Loucy (cell line): ENCODE data around the gene MAB21L4.

Experiments
- H2AFZ ChIP-seq: fragments of 200-600 bp; sonication (generic); 2 replicates; pipeline ENCODE4 v1.6.0; 2016; ENCODE audit warnings: antibody characterized with exemption, mild to moderate bottlenecking, low read length, moderate library complexity
- H3F3A ChIP-seq: fragments of 200-600 bp; 2 replicates; pipeline ENCODE4 v1.6.0; 2016; ENCODE audit warnings: antibody characterized with exemption, low read depth, mild to moderate bottlenecking
- H3K27me3 ChIP-seq: fragments of 200-600 bp; sonication (generic); 2 replicates; pipeline ENCODE4 v1.6.1; 2014; ENCODE audit warnings: low read length, mild to moderate bottlenecking; ENCODE audit not compliant: insufficient read depth, poor library complexity, severe bottlenecking
- H3K36me3 ChIP-seq: fragments of 200-600 bp; sonication (generic); 2 replicates; pipeline ENCODE4 v1.6.1; 2016; ENCODE audit warnings: low read length; ENCODE audit not compliant: insufficient read depth
- H3K4me1 ChIP-seq: fragments of 200-600 bp; sonication (generic); 2 replicates; pipeline ENCODE4 v1.5.1; 2014; ENCODE audit warnings: low read length, mild to moderate bottlenecking; ENCODE audit not compliant: insufficient read depth, poor library complexity, severe bottlenecking
- H3K4me2 ChIP-seq: fragments of 200-600 bp; sonication (generic); 2 replicates; pipeline ENCODE4 v1.6.0; 2014; ENCODE audit warnings: antibody characterized with exemption, low read length, low read depth, mild to moderate bottlenecking; ENCODE audit not compliant: poor library complexity, severe bottlenecking
- H3K4me3 ChIP-seq: fragments of 200-600 bp; sonication (generic); 2 replicates; pipeline ENCODE4 v1.5.1; 2014; ENCODE audit warnings: low read length, mild to moderate bottlenecking, mixed read lengths; ENCODE audit not compliant: poor library complexity, severe bottlenecking
- H3K79me2 ChIP-seq: fragments of 200-600 bp; sonication (generic); 2 replicates; pipeline ENCODE4 v1.6.1; 2014; ENCODE audit warnings: low read length; ENCODE audit not compliant: insufficient read depth
- H3K9ac ChIP-seq: fragments of 200-600 bp; sonication (generic); 2 replicates; pipeline ENCODE4 v1.6.0; 2014; ENCODE audit warnings: mild to moderate bottlenecking, low read depth, low read length, moderate library complexity; ENCODE audit not compliant: poor library complexity, severe bottlenecking
- H3K9me2 ChIP-seq: fragments of 200-600 bp; sonication (generic); replicated peaks from 2 replicates; pipeline ENCODE4 v1.6.1; 2016; ENCODE audit warnings: low read depth, low read length, mixed read lengths
- H3K9me3 ChIP-seq: fragments of 200-600 bp; sonication (generic); 2 replicates; pipeline ENCODE4 v1.6.1; 2014; ENCODE audit warnings: mild to moderate bottlenecking, antibody characterized with exemption, low read length, low read depth; ENCODE audit not compliant: insufficient read depth
- H4K20me1 ChIP-seq: fragments of 200-600 bp; sonication (generic); 2 replicates; pipeline ENCODE4 v1.6.0; 2014; ENCODE audit warnings: antibody characterized with exemption, low read length, mild to moderate bottlenecking; ENCODE audit not compliant: insufficient read depth, poor library complexity, severe bottlenecking
- EZH2phosphoT487 ChIP-seq: fragments of 200-600 bp; IDR thresholded peaks from 2 replicates; pipeline ENCODE4 v1.6.1; 2018; ENCODE audit warnings: antibody characterized with exemption, mild to moderate bottlenecking, moderate library complexity, borderline replicate concordance
- TF ChIP-seq, protein P1 (sequence below): fragments of 200-600 bp; sonication (generic); conservative IDR thresholded peaks from 2 replicates; pipeline ENCODE4 v1.5.1; 2014; ENCODE audit warnings: mild to moderate bottlenecking, antibody characterized with exemption, low read length

Gene MAB21L4

DNA sequence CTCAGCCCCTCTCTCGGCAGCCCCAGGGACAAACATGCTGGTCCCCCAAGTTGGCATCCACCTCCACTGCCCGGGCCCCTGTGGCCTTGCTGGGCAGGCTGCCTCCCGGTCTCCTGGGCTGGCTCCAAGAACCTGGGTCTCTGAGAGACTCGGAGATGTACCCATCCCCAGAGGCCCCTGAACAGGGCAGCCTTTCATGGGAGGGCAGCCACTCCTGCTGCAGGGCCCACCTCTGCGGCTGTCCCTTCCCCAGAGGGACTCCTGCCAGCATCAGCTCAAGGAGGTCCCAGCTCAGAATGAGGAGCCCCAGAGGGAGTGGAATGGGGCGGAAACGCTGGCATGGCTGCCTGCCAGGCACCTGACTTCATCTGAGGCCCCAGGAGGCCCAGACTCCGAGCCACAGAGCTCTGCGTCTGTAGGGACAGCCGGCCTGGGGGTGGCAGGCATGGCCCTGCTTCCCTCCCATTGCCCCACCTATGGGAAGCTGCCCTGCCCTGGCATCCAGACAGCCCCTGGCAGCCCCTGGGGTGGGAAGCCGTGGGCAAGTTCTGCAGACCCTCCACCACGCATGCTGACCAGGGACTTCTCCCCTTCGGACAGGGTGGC is 9.3 kb upstream of the MAB21L4 start:
- no peak overlapping the region for H3K4me3 ChIP-seq
- H3K4me1 ChIP-seq, result no peaks in the 10 kb centered on the region
- H3F3A ChIP-seq, result no peaks in the 10 kb centered on the region
- no peak overlapping the region for H3K9ac ChIP-seq
- no peak for TF ChIP-seq EZH2phosphoT487
- TF ChIP-seq, protein P1, sequence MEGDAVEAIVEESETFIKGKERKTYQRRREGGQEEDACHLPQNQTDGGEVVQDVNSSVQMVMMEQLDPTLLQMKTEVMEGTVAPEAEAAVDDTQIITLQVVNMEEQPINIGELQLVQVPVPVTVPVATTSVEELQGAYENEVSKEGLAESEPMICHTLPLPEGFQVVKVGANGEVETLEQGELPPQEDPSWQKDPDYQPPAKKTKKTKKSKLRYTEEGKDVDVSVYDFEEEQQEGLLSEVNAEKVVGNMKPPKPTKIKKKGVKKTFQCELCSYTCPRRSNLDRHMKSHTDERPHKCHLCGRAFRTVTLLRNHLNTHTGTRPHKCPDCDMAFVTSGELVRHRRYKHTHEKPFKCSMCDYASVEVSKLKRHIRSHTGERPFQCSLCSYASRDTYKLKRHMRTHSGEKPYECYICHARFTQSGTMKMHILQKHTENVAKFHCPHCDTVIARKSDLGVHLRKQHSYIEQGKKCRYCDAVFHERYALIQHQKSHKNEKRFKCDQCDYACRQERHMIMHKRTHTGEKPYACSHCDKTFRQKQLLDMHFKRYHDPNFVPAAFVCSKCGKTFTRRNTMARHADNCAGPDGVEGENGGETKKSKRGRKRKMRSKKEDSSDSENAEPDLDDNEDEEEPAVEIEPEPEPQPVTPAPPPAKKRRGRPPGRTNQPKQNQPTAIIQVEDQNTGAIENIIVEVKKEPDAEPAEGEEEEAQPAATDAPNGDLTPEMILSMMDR, result no peak
- no peaks in the 10 kb centered on the region for H3K9me2 ChIP-seq
- H4K20me1 ChIP-seq, result no peaks in the 10 kb centered on the region
- H2AFZ ChIP-seq, result no peak overlapping the region
- no peaks in the 10 kb centered on the region for H3K27me3 ChIP-seq
- H3K36me3 ChIP-seq, result no peaks in the 10 kb centered on the region
- no peaks in the 10 kb centered on the region for H3K79me2 ChIP-seq
- H3K9me3 ChIP-seq, result no peaks in the 10 kb centered on the region; the same call in 1 of the 2 replicates
- no peak overlapping the region for H3K4me2 ChIP-seq

DNA sequence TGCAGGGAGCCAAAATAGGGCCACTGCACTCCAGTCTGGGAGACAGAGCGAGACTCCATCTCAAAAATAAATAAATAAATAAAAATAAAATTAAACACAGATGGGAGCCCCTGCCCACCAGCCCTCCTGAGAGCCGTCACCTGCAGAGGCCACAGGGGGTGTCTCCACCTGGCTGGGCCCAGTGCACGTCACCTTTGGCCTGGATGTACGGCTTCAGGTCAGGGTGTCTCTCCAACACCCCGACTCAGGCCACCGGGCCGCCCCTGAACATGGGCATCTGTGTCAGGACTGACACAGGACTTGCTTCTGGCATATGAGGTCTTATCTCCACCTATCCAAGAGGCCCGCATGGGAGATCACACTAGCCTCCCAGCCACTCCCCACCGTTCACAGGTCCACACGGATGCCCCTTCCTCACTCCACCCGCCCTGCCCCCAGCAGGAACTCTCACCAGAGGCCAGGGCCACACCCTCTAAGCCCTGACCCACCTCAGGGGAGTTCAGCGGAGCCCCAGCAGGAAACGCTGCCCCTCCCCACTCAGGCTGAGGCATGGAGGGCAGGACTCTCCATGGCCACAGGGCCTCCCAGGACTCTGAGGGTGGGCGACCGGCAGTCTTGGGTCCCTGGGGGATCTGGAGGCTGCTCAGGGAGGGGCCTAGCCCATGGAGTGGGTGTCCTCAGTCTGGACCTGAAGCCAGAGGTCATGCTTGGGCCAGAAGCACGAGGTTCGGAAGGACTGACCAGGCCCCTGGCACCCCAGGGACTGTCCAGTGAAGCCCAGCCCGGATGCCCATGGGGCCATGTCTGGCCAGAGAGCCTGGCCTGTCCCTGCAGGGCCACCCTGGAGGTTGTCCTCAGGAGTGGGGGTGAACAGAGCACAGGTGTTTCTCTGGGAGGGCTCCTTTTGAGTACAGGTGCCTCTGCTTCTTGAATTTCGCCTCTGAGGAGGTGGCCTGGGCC is 8.5 kb upstream of the MAB21L4 start:
- H3K4me1 ChIP-seq, result no peaks in the 10 kb centered on the region
- no peak for TF ChIP-seq EZH2phosphoT487
- H3K27me3 ChIP-seq, result no peaks in the 10 kb centered on the region
- H4K20me1 ChIP-seq, result no peaks in the 10 kb centered on the region
- H3K79me2 ChIP-seq, result no peaks in the 10 kb centered on the region
- no peaks in the 10 kb centered on the region for H3F3A ChIP-seq
- no peak overlapping the region for H3K4me2 ChIP-seq
- no peak overlapping the region for H3K4me3 ChIP-seq
- no peaks in the 10 kb centered on the region for H3K36me3 ChIP-seq
- H3K9me3 ChIP-seq, result no peaks in the 10 kb centered on the region; the same call in 1 of the 2 replicates
- H3K9me2 ChIP-seq, result no peaks in the 10 kb centered on the region
- H3K9ac ChIP-seq, result no peak overlapping the region
- H2AFZ ChIP-seq, result no peak overlapping the region

DNA sequence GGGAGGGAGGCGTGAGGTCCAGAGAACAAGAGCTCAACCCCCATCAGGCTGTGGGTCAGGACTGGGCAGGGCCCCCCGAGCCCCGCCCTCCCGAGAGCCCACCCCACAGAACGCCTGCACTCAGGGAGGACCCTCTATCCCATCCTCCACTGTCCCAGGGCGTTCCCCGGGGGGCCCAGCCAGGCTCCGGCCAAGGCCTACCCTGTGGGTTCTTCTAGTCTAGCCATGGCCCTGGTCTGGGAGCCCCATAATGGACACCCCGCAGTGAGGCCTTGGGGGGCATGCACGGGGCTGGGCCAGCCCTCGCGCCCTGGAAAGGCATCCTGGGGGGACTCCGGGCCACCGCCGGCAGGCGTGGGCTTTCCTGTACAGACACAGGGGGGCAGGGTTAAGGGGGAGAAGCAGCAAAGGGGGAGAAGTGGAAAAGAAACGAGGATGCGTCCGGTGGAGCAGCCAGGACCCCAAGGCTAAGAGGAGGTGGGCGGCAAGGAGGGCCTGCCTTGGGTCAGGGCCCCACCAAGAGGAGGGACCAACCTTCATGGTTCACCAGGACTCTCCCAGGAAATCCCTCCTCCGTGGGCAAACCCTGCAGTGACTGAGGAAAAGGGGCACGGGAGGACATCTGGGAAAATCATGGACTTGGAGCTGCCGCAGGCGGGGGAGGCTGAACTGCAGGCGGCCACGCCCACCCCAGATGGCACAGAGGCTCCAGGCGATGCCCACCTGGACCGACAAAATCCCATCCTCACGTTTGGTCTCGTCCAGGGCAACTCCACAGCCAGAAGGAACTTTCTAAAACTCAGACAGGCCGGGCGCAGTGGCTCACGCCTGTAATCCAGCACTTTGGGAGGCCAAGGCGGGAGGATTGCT is 7.5 kb upstream of the MAB21L4 start:
- Histone ChIP-seq H3K9ac (no peak overlapping the region), H3K27me3 (no peaks in the 10 kb centered on the region), H3K36me3 (no peaks in the 10 kb centered on the region), H3K9me3 (no peaks in the 10 kb centered on the region; the same call in 1 of the 2 replicates), H3K9me2 (no peaks in the 10 kb centered on the region), H3K4me2 (no peak overlapping the region), H3K79me2 (no peaks in the 10 kb centered on the region), H3K4me3 (no peak overlapping the region), H4K20me1 (no peaks in the 10 kb centered on the region), H3F3A (no peaks in the 10 kb centered on the region), H3K4me1 (no peaks in the 10 kb centered on the region), H2AFZ (no peak overlapping the region)
- TF ChIP-seq, protein P1, result no peak
- no peak for TF ChIP-seq EZH2phosphoT487
